ENCODE data around the gene NVL. TPM values are rescaled to one million over a fixed set of nuclear protein-coding genes. Genes with fewer than 3 reads are reported as not detected.

Gene NVL
- polyA plus RNA-seq, 1 experiment: 13.2 TPM

- H3K36me3 ChIP-seq (ENCODE audit: control insufficient read depth, insufficient read depth, low read length): peaks cover 4% of the 10 kb centered on the region; the same call in 1 of the 2 replicates
- ChIA-PET POLR2A (no interaction called here), CTCF (no interaction called here)
- TF ChIP-seq CTCF (IDR thresholded peaks at IDR 0.05; ENCODE audit: insufficient read depth, low read depth, low read length): no peak
- H3K4me3 ChIP-seq (ENCODE audit: low read depth, low read length): no peak overlapping the region
- no peaks in the 10 kb centered on the region for H3K27me3 ChIP-seq (ENCODE audit: control insufficient read depth, insufficient read depth, low read length)
- no peak for DNase-seq (ENCODE audit: low read depth)
Observed at GRCh38 chr1:224252479-224252878, 77.5 kb downstream of the NVL start.

- no peak overlapping the region for H3K4me3 ChIP-seq (ENCODE audit: low read depth, low read length)
- POLR2A ChIA-PET: interaction anchor here (0.6 kb wide), 1 partner anchor 49 kb away, joined by 3 read pairs; no protein-coding TSS in a partner anchor
- H3K36me3 ChIP-seq (ENCODE audit: control insufficient read depth, insufficient read depth, low read length): peaks cover 4% of the 10 kb centered on the region; the same call in 1 of the 2 replicates
- no peaks in the 10 kb centered on the region for H3K27me3 ChIP-seq (ENCODE audit: control insufficient read depth, insufficient read depth, low read length)
- CTCF ChIA-PET: no interaction called here
- TF ChIP-seq CTCF (IDR thresholded peaks at IDR 0.05; ENCODE audit: insufficient read depth, low read depth, low read length): no peak
- no peak for DNase-seq (ENCODE audit: low read depth)
Observed at GRCh38 chr1:224251741-224252146, 78.2 kb downstream of the NVL start.

GRCh38 chr1:224245188-224245587 is 84.8 kb downstream of the NVL start:
- no peaks in the 10 kb centered on the region for H3K27me3 ChIP-seq (ENCODE audit: control insufficient read depth, insufficient read depth, low read length)
- POLR2A ChIA-PET: no interaction called here
- DNase-seq (ENCODE audit: low read depth): no peak
- CTCF ChIA-PET: no interaction called here
- H3K36me3 ChIP-seq (ENCODE audit: control insufficient read depth, insufficient read depth, low read length): peaks cover 4% of the 10 kb centered on the region; the same call in 1 of the 2 replicates
- no peak for TF ChIP-seq CTCF (IDR thresholded peaks at IDR 0.05; ENCODE audit: insufficient read depth, low read depth, low read length)
- no peak overlapping the region for H3K4me3 ChIP-seq (ENCODE audit: low read depth, low read length)

GRCh38 chr1:224238756-224239155 is 91.2 kb downstream of the NVL start:
- H3K27me3 ChIP-seq (ENCODE audit: control insufficient read depth, insufficient read depth, low read length): no peaks in the 10 kb centered on the region
- peaks cover 3% of the 10 kb centered on the region; the same call in 1 of the 2 replicates for H3K36me3 ChIP-seq (ENCODE audit: control insufficient read depth, insufficient read depth, low read length)
- ChIA-PET CTCF (no interaction called here), POLR2A (no interaction called here)
- DNase-seq (ENCODE audit: low read depth): no peak
- no peak for TF ChIP-seq CTCF (IDR thresholded peaks at IDR 0.05; ENCODE audit: insufficient read depth, low read depth, low read length)
- no peak overlapping the region for H3K4me3 ChIP-seq (ENCODE audit: low read depth, low read length)

- H3K36me3 ChIP-seq (ENCODE audit: control insufficient read depth, insufficient read depth, low read length): peaks cover 3% of the 10 kb centered on the region; the same call in 1 of the 2 replicates
- no peak for TF ChIP-seq CTCF (IDR thresholded peaks at IDR 0.05; ENCODE audit: insufficient read depth, low read depth, low read length)
- H3K4me3 ChIP-seq (ENCODE audit: low read depth, low read length): no peak overlapping the region
- CTCF ChIA-PET: no interaction called here
- POLR2A ChIA-PET: no interaction called here
- H3K27me3 ChIP-seq (ENCODE audit: control insufficient read depth, insufficient read depth, low read length): no peaks in the 10 kb centered on the region
- no peak for DNase-seq (ENCODE audit: low read depth)
Observed at GRCh38 chr1:224238212-224238611, 91.8 kb downstream of the NVL start.
